ENCODE data around the gene ANKRD31.

ANKRD31 gene

GRCh38 chr5:75059912-75060545 lies 176.6 kb downstream of the ANKRD31 start:
- TF ChIP-seq, protein P1, sequence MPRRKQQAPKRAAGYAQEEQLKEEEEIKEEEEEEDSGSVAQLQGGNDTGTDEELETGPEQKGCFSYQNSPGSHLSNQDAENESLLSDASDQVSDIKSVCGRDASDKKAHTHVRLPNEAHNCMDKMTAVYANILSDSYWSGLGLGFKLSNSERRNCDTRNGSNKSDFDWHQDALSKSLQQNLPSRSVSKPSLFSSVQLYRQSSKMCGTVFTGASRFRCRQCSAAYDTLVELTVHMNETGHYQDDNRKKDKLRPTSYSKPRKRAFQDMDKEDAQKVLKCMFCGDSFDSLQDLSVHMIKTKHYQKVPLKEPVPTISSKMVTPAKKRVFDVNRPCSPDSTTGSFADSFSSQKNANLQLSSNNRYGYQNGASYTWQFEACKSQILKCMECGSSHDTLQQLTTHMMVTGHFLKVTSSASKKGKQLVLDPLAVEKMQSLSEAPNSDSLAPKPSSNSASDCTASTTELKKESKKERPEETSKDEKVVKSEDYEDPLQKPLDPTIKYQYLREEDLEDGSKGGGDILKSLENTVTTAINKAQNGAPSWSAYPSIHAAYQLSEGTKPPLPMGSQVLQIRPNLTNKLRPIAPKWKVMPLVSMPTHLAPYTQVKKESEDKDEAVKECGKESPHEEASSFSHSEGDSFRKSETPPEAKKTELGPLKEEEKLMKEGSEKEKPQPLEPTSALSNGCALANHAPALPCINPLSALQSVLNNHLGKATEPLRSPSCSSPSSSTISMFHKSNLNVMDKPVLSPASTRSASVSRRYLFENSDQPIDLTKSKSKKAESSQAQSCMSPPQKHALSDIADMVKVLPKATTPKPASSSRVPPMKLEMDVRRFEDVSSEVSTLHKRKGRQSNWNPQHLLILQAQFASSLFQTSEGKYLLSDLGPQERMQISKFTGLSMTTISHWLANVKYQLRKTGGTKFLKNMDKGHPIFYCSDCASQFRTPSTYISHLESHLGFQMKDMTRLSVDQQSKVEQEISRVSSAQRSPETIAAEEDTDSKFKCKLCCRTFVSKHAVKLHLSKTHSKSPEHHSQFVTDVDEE (CRISPR knock-in tag; IDR thresholded peaks at IDR 0.05): no peak
- TF ChIP-seq ZNF70 (CRISPR knock-in tag; IDR thresholded peaks at IDR 0.05): no peak
- no peak for TF ChIP-seq ISL1 (CRISPR knock-in tag; IDR thresholded peaks at IDR 0.05)
- TF ChIP-seq ZFP3 (CRISPR knock-in tag; IDR thresholded peaks at IDR 0.05): no peak
- no peak for TF ChIP-seq POU6F1 (CRISPR knock-in tag; IDR thresholded peaks at IDR 0.05; ENCODE audit: borderline replicate concordance, low read depth)
- TF ChIP-seq, protein P2, sequence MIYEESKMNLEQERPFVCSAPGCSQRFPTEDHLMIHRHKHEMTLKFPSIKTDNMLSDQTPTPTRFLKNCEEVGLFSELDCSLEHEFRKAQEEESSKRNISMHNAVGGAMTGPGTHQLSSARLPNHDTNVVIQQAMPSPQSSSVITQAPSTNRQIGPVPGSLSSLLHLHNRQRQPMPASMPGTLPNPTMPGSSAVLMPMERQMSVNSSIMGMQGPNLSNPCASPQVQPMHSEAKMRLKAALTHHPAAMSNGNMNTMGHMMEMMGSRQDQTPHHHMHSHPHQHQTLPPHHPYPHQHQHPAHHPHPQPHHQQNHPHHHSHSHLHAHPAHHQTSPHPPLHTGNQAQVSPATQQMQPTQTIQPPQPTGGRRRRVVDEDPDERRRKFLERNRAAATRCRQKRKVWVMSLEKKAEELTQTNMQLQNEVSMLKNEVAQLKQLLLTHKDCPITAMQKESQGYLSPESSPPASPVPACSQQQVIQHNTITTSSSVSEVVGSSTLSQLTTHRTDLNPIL (CRISPR knock-in tag; IDR thresholded peaks at IDR 0.05; ENCODE audit: low read depth): no peak
- no peak for TF ChIP-seq ZNF8 (CRISPR knock-in tag; IDR thresholded peaks at IDR 0.05)
- no peak for TF ChIP-seq BACH2 (CRISPR knock-in tag; IDR thresholded peaks at IDR 0.05; ENCODE audit: borderline replicate concordance)
- no peak for TF ChIP-seq PPARA (CRISPR knock-in tag; IDR thresholded peaks at IDR 0.05; ENCODE audit: borderline replicate concordance)
- TF ChIP-seq OSR1 (CRISPR knock-in tag; IDR thresholded peaks at IDR 0.05): no peak
- TF ChIP-seq CSDC2 (CRISPR knock-in tag; IDR thresholded peaks at IDR 0.05): no peak
- no peak for TF ChIP-seq CSRNP3 (CRISPR knock-in tag; IDR thresholded peaks at IDR 0.05)
- TF ChIP-seq TOX (CRISPR knock-in tag; IDR thresholded peaks at IDR 0.05; ENCODE audit: borderline replicate concordance): no peak
- no peak for ATAC-seq

GRCh38 chr5:75058986-75059535 lies 177.6 kb downstream of the ANKRD31 start:
- TF ChIP-seq GLIS3 (CRISPR knock-in tag; IDR thresholded peaks at IDR 0.05): no peak
- TF ChIP-seq ZFP30 (CRISPR knock-in tag; IDR thresholded peaks at IDR 0.05): no peak
- no peak for TF ChIP-seq ZNF70 (CRISPR knock-in tag; IDR thresholded peaks at IDR 0.05)
- TF ChIP-seq ESRRG (CRISPR knock-in tag; IDR thresholded peaks at IDR 0.05): no peak
- no peak for TF ChIP-seq OSR1 (CRISPR knock-in tag; IDR thresholded peaks at IDR 0.05)
- no peak for TF ChIP-seq ISL1 (CRISPR knock-in tag; IDR thresholded peaks at IDR 0.05)
- no peak for TF ChIP-seq ZFP3 (CRISPR knock-in tag; IDR thresholded peaks at IDR 0.05)
- TF ChIP-seq, protein P3, sequence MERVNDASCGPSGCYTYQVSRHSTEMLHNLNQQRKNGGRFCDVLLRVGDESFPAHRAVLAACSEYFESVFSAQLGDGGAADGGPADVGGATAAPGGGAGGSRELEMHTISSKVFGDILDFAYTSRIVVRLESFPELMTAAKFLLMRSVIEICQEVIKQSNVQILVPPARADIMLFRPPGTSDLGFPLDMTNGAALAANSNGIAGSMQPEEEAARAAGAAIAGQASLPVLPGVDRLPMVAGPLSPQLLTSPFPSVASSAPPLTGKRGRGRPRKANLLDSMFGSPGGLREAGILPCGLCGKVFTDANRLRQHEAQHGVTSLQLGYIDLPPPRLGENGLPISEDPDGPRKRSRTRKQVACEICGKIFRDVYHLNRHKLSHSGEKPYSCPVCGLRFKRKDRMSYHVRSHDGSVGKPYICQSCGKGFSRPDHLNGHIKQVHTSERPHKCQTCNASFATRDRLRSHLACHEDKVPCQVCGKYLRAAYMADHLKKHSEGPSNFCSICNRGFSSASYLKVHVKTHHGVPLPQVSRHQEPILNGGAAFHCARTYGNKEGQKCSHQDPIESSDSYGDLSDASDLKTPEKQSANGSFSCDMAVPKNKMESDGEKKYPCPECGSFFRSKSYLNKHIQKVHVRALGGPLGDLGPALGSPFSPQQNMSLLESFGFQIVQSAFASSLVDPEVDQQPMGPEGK (CRISPR knock-in tag; IDR thresholded peaks at IDR 0.05; ENCODE audit: borderline replicate concordance): no peak
- no peak for TF ChIP-seq PPARA (CRISPR knock-in tag; IDR thresholded peaks at IDR 0.05; ENCODE audit: borderline replicate concordance)
- TF ChIP-seq BACH2 (CRISPR knock-in tag; IDR thresholded peaks at IDR 0.05; ENCODE audit: borderline replicate concordance): no peak
- TF ChIP-seq, protein P1 (CRISPR knock-in tag; IDR thresholded peaks at IDR 0.05): no peak
- no peak for TF ChIP-seq RARB (CRISPR knock-in tag; IDR thresholded peaks at IDR 0.05)
- no peak for TF ChIP-seq ARNTL (CRISPR knock-in tag; IDR thresholded peaks at IDR 0.05; ENCODE audit: borderline replicate concordance, low read depth)
- no peak for TF ChIP-seq ZNF8 (CRISPR knock-in tag; IDR thresholded peaks at IDR 0.05)
- TF ChIP-seq CSRNP3 (CRISPR knock-in tag; IDR thresholded peaks at IDR 0.05): no peak
- TF ChIP-seq, protein P2 (CRISPR knock-in tag; IDR thresholded peaks at IDR 0.05; ENCODE audit: low read depth): no peak
- TF ChIP-seq ZC3H10 (CRISPR knock-in tag; IDR thresholded peaks at IDR 0.05): no peak
- TF ChIP-seq ZNF565 (CRISPR knock-in tag; conservative IDR thresholded peaks at IDR 0.05; ENCODE audit: low read depth): no peak
- TF ChIP-seq SNAI2 (CRISPR knock-in tag; IDR thresholded peaks at IDR 0.05): no peak
- no peak for ATAC-seq
